CD14-positive monocyte (primary cell): ENCODE results near the gene MPC1L. TPM values are rescaled to one million over a fixed set of nuclear protein-coding genes. Genes with fewer than 3 reads are reported as not detected.
"Not testable (repeated sequence)": the region's sequence is repeated elsewhere in the genome, so short reads cannot be mapped to it uniquely, and the experiment has no call there.

Source experiments
- DNase-seq, 3 donors: peaks; one replicate each; pipeline ENCODE4 v3.0.0-alpha.2; 2011 to 2022
- H2AFZ ChIP-seq: 2 replicates; pipeline ENCODE4 v1.6.0; 2012; ENCODE audit warnings: mild to moderate bottlenecking, low read depth, low read length, inconsistent platforms; ENCODE audit not compliant: insufficient read depth, poor library complexity, severe bottlenecking
- H3K27ac ChIP-seq, 2 donors: 1 replicate in 1 of 2; 2 replicates in 1 of 2; pipeline ENCODE4 v1.5.1; 2012 to 2013; ENCODE audit warnings: low read length in 2 of 2, control low read depth in 1 of 2, inconsistent platforms in 1 of 2, low read depth in 1 of 2, mild to moderate bottlenecking in 1 of 2
- H3K27me3 ChIP-seq, 2 donors: one replicate each; pipeline versions ENCODE4 v1.6.0 to v1.6.1; 2011 to 2013; ENCODE audit warnings: low read length in 2 of 2; ENCODE audit not compliant: control insufficient read depth in 2 of 2, insufficient read depth in 2 of 2
- H3K36me3 ChIP-seq, 2 donors: replicated peaks in 1 of 2; 1 replicate in 1 of 2; 2 replicates in 1 of 2; pipeline versions ENCODE4 v1.5.1 to v1.6.1; 2012 to 2013; ENCODE audit warnings: low read length in 2 of 2, control low read depth in 1 of 2, inconsistent platforms in 1 of 2, mild to moderate bottlenecking in 1 of 2; ENCODE audit not compliant: insufficient read depth in 2 of 2, control insufficient read depth in 1 of 2
- H3K4me1 ChIP-seq, 2 donors: 1 replicate in 1 of 2; 2 replicates in 1 of 2; pipeline versions ENCODE4 v1.5.1 to v1.6.1; 2012 to 2013; ENCODE audit warnings: low read length in 2 of 2, control low read depth in 1 of 2, inconsistent platforms in 1 of 2, mild to moderate bottlenecking in 1 of 2, moderate library complexity in 1 of 2; ENCODE audit not compliant: insufficient read depth in 2 of 2, control insufficient read depth in 1 of 2
- H3K4me2 ChIP-seq: replicated peaks from 2 replicates; pipeline ENCODE3; 2012; ENCODE audit warnings: low read length, moderate library complexity, mild to moderate bottlenecking; ENCODE audit not compliant: poor library complexity, severe bottlenecking; ENCODE audit errors: extremely low read depth
- H3K4me3 ChIP-seq, 3 experiments: fragments of 200-600 bp in 1 of 3; sonication (generic) in 1 of 3; replicated peaks in 1 of 3; 1 replicate in 2 of 3; 2 replicates in 1 of 3; pipeline ENCODE4 v1.5.1; 2011 to 2013; ENCODE audit warnings: low read length in 3 of 3, mild to moderate bottlenecking in 3 of 3, control low read depth in 2 of 3, low read depth in 2 of 3, inconsistent platforms in 1 of 3, moderate library complexity in 1 of 3
- H3K79me2 ChIP-seq: 2 replicates; pipeline ENCODE4 v1.6.0; 2012; ENCODE audit warnings: mild to moderate bottlenecking, control low read depth, inconsistent platforms, low read length, moderate library complexity; ENCODE audit not compliant: insufficient read depth
- H3K9ac ChIP-seq: 2 replicates; pipeline ENCODE4 v1.6.0; 2017; ENCODE audit warnings: low read length, mild to moderate bottlenecking; ENCODE audit not compliant: insufficient read depth, poor library complexity, severe bottlenecking
- H3K9me3 ChIP-seq, 2 donors: replicated peaks in 1 of 2; 1 replicate in 1 of 2; 2 replicates in 1 of 2; pipeline versions ENCODE4 v1.5.1 to v1.6.1; 2012 to 2013; ENCODE audit warnings: low read length in 2 of 2, control low read depth in 1 of 2; ENCODE audit not compliant: control insufficient read depth in 1 of 2, insufficient read depth in 1 of 2
- H4K20me1 ChIP-seq: 2 replicates; pipeline ENCODE4 v1.6.0; 2012; ENCODE audit warnings: mild to moderate bottlenecking, low read length, control low read depth, moderate library complexity; ENCODE audit not compliant: insufficient read depth
- H3K27ac Mint-ChIP-seq, 7 donors: one replicate each; pipeline ENCODE4 v1.8.0; 2020; ENCODE audit warnings: mild to moderate bottlenecking in 7 of 7, mixed read lengths in 7 of 7, moderate library complexity in 6 of 7, inconsistent platforms in 2 of 7
- H3K27me3 Mint-ChIP-seq, 3 donors: one replicate each; pipeline ENCODE4 v1.8.0; 2021 to 2022; ENCODE audit warnings: low read depth in 3 of 3, mild to moderate bottlenecking in 3 of 3, mixed read lengths in 3 of 3, moderate library complexity in 3 of 3, inconsistent platforms in 1 of 3
- H3K36me3 Mint-ChIP-seq, 2 donors: one replicate each; pipeline ENCODE4 v1.8.0; 2020; ENCODE audit warnings: mixed read lengths in 2 of 2, inconsistent platforms in 1 of 2, mild to moderate bottlenecking in 1 of 2
- H3K4me1 Mint-ChIP-seq: one replicate; pipeline ENCODE4 v1.8.0; 2020; ENCODE audit warnings: mild to moderate bottlenecking, mixed read lengths
- H3K4me3 Mint-ChIP-seq, 2 donors: one replicate each; pipeline ENCODE4 v1.8.0; 2020; ENCODE audit warnings: mild to moderate bottlenecking in 2 of 2, mixed read lengths in 2 of 2, moderate library complexity in 1 of 2
- H3K9me3 Mint-ChIP-seq, 7 donors: one replicate each; pipeline ENCODE4 v1.8.0; 2020 to 2022; ENCODE audit warnings: mixed read lengths in 7 of 7, mild to moderate bottlenecking in 6 of 7, moderate library complexity in 6 of 7, inconsistent platforms in 2 of 7
- CTCF ChIP-seq: fragments of 200-600 bp; IDR thresholded peaks from one replicate; pipeline ENCODE4 v1.8.0; 2022; ENCODE audit warnings: antibody characterized with exemption, mild to moderate bottlenecking
- WGBS: methylation state at CpG from one replicate; pipeline ENCODE4 v1.1.5; 2013; ENCODE audit warnings: missing lambda C conversion rate; ENCODE audit not compliant: insufficient coverage; 5-methylcytosine and 5-hydroxymethylcytosine counted together
- intact Hi-C, 2 donors: fragments of 100-400 bp; cut with micrococcal nuclease; formaldehyde crosslinking; loops; one replicate each; pipeline versions ENCODE4 v1.15.0 to v1.15.1; 2023
- polyA plus RNA-seq, 3 donors: library from polyadenylated mRNA; depleted of rRNA in 1 of 3; unstranded in 2 of 3; stranded (reverse) in 1 of 3; fragments of 300-500 nt in 2 of 3; fragments of >200 nt in 1 of 3; fragmentation: Illumina TruSeq in 2 of 3; gene quantifications; 1 replicate in 2 of 3; 2 replicates in 1 of 3; pipeline ENCODE4 v1.2.3, GENCODE V29; 2012 to 2021

The MPC1L gene
- polyA plus RNA-seq, 3 donors: not detected

- peak overlapping the region; percentile 70 for H3K4me2 ChIP-seq
- H3K4me3 ChIP-seq: peak overlapping the region in 1 of 3 experiments; percentile 82
- no peak overlapping the region for H2AFZ ChIP-seq
- peak overlapping the region; percentile 88 to 96 (median 93) for H3K27ac Mint-ChIP-seq
- WGBS: no CpG with 5 or more reads among the region's 2 CpGs
- H4K20me1 ChIP-seq: peaks cover 57% of the 10 kb centered on the region
- peaks cover 46 to 53% of the 10 kb centered on the region in 2 donors for H3K4me1 ChIP-seq
- peaks cover 0 to 20% (median 0%) of the 10 kb centered on the region in 7 donors for H3K9me3 Mint-ChIP-seq
- peak overlapping the region; percentile 16 to 39 for H3K4me3 Mint-ChIP-seq
- peaks cover 0 to 42% of the 10 kb centered on the region in 2 donors for H3K27me3 ChIP-seq
- H3K36me3 Mint-ChIP-seq: peaks cover 0 to 6% of the 10 kb centered on the region in 2 donors
- peaks cover 0 to 51% (median 0%) of the 10 kb centered on the region in 3 donors for H3K27me3 Mint-ChIP-seq
- DNase-seq: peak in 1 of 3 donors; percentile 28
- no peaks in the 10 kb centered on the region for H3K9me3 ChIP-seq
- no peak overlapping the region for H3K9ac ChIP-seq
- intact Hi-C loops: loop anchor here (5.0 to 10.0 kb wide), 2 partner anchors 59 to 62 kb away; partner anchors contain the start of gene CXorf38 (in 1 of the 2)
- peaks cover 71% of the 10 kb centered on the region for H3K79me2 ChIP-seq
- peak overlapping the region in 1 of 2 donors; percentile 92 for H3K27ac ChIP-seq
- H3K36me3 ChIP-seq: no peaks in the 10 kb centered on the region
- TF ChIP-seq CTCF: no peak
- H3K4me1 Mint-ChIP-seq: peaks cover 45% of the 10 kb centered on the region
Measured at GRCh38 chrX:40582811-40583210, 40.4 kb upstream of the MPC1L start.

- peaks cover 10 to 11% of the 10 kb centered on the region in 2 donors for H3K4me1 ChIP-seq
- Mint-ChIP-seq H3K36me3 (peaks cover 28 to 44% of the 10 kb centered on the region in 2 donors), H3K27me3 (peaks cover 0 to 52% (median 0%) of the 10 kb centered on the region in 3 donors), H3K27ac (peak overlapping the region in 1 of 7 donors; percentile 30), H3K4me1 (peaks cover 19% of the 10 kb centered on the region)
- not testable (repeated sequence) for H3K4me3 ChIP-seq, H3K9me3 ChIP-seq, H3K9me3 Mint-ChIP-seq, H3K4me3 Mint-ChIP-seq, H3K9ac ChIP-seq, H3K4me2 ChIP-seq, DNase-seq, H2AFZ ChIP-seq, H3K27ac ChIP-seq
- H3K27me3 ChIP-seq: peaks cover 0 to 42% of the 10 kb centered on the region in 2 donors
- peaks cover 66% of the 10 kb centered on the region for H3K79me2 ChIP-seq
- peaks cover 33 to 42% of the 10 kb centered on the region in 2 donors for H3K36me3 ChIP-seq
- WGBS: no CpG with 5 or more reads among the region's 1 CpG
- peaks cover 88% of the 10 kb centered on the region for H4K20me1 ChIP-seq
- intact Hi-C loops: loop anchor here (5.0 to 10.0 kb wide), 2 partner anchors 45 to 57 kb away; partner anchors contain the start of gene CXorf38 (in 1 of the 2)
Measured at GRCh38 chrX:40587623-40588022, 35.6 kb upstream of the MPC1L start.

- H3K9ac ChIP-seq: not testable (repeated sequence)
- peak overlapping the region in 2 of 7 donors; percentile 42 to 78 for H3K27ac Mint-ChIP-seq
Measured at GRCh38 chrX:40589616-40590321, 33.5 kb upstream of the MPC1L start.

More at GRCh38 chrX:40589616-40590321, 33.5 kb upstream of the MPC1L start:
- not testable (repeated sequence) for H3K4me2 ChIP-seq, H3K9me3 Mint-ChIP-seq, H3K4me1 ChIP-seq, H2AFZ ChIP-seq, H3K4me1 Mint-ChIP-seq, H3K4me3 Mint-ChIP-seq, H3K4me3 ChIP-seq, H3K9me3 ChIP-seq, H3K27ac ChIP-seq, DNase-seq
- peaks cover 46 to 61% of the 10 kb centered on the region in 2 donors for H3K36me3 ChIP-seq
- intact Hi-C loops: loop anchor here (5.0 to 10.0 kb wide), 2 partner anchors 47 to 55 kb away; partner anchors contain the start of gene CXorf38 (in 1 of the 2)
- H3K27me3 ChIP-seq: peaks cover 0 to 34% of the 10 kb centered on the region in 2 donors
- peaks cover 44% of the 10 kb centered on the region for H3K79me2 ChIP-seq
- H3K36me3 Mint-ChIP-seq: peaks cover 39 to 62% of the 10 kb centered on the region in 2 donors
- peaks cover 76% of the 10 kb centered on the region for H4K20me1 ChIP-seq
- H3K27me3 Mint-ChIP-seq: peaks cover 0 to 49% (median 0%) of the 10 kb centered on the region in 3 donors
- 100% methylated on average over 1 of the region's 6 CpGs for WGBS
